A549 (cell line): ENCODE measurements around the gene PKDCC. TPM values are rescaled to one million over a fixed set of nuclear protein-coding genes. Genes with fewer than 3 reads are reported as not detected.

Experiments
- ATAC-seq, 2 experiments: fragments of 200-7000 bp in 1 of 2; fragments of >200 bp in 1 of 2; cut with Nextera tagmentation in 1 of 2; cut with Tn5 transposase in 1 of 2; 3 replicates each; pipeline versions ENCODE4 v1.8.0 to v1.9.1; 2018 to 2020; ENCODE audit warnings: mild to moderate bottlenecking in 1 of 2, moderate library complexity in 1 of 2
- CTCF ChIA-PET: fragments of 300-600 bp; sonication (Branson Sonifier 250); formaldehyde crosslinking; extraction: SDS; loops from one replicate; lab custom pipeline; 2021; ENCODE audit warnings: antibody characterized with exemption, inconsistent platforms; lab: Yijun Ruan, JAX
- POLR2A ChIA-PET: fragments of 350-600 bp; formaldehyde crosslinking; extraction: SDS; loops from one replicate; lab custom pipeline; 2021; ENCODE audit warnings: antibody characterized with exemption, inconsistent platforms; lab: Yijun Ruan, JAX
- DNase-seq, 2 experiments: peaks; one replicate each; pipeline versions ENCODE4 v3.0.0 to v3.0.0-alpha.2; 2011 to 2016; ENCODE audit warnings: low read depth in 1 of 2, low spot score in 1 of 2
- FAIRE-seq: peaks from 2 replicates; lab custom pipeline; 2011; peaks lifted over from hg19 to GRCh38; lab: Jason Lieb, UNC
- H3K27ac ChIP-seq, 2 experiments: fragments of >200 bp; sonication (Bioruptor Twin); formaldehyde crosslinking; 3 replicates each; pipeline ENCODE4 v1.5.1; 2016 to 2017
- H3K4me1 ChIP-seq: fragments of >200 bp; sonication (Bioruptor Twin); formaldehyde crosslinking; 3 replicates; pipeline ENCODE4 v1.6.1; 2016
- H3K4me2 ChIP-seq: fragments of >200 bp; sonication (Bioruptor Twin); formaldehyde crosslinking; 3 replicates; pipeline ENCODE4 v1.6.1; 2016
- H3K4me3 ChIP-seq: fragments of >200 bp; sonication (Bioruptor Twin); formaldehyde crosslinking; 3 replicates; pipeline ENCODE4 v1.5.1; 2016
- H3K9me3 ChIP-seq: fragments of >200 bp; sonication (Bioruptor Twin); formaldehyde crosslinking; 3 replicates; pipeline ENCODE4 v1.6.1; 2016
- BCL3 ChIP-seq: fragments of >200 bp; sonication (Bioruptor Twin); formaldehyde crosslinking; IDR thresholded peaks from 3 replicates; pipeline ENCODE4 v1.6.1; 2016
- CBX2 ChIP-seq: fragments of 200-600 bp; sonication (generic); IDR thresholded peaks from 2 replicates; pipeline ENCODE4 v1.6.1; 2016; ENCODE audit warnings: low read depth, mild to moderate bottlenecking, borderline replicate concordance
- CBX8 ChIP-seq: fragments of 200-600 bp; sonication (generic); IDR thresholded peaks from 2 replicates; pipeline ENCODE4 v1.6.1; 2016
- CEBPB ChIP-seq, 2 experiments: fragments of >200 bp in 1 of 2; sonication (Bioruptor Twin) in 1 of 2; formaldehyde crosslinking in 1 of 2; IDR thresholded peaks; 2 replicates each; pipeline ENCODE4 v1.6.1; 2012 to 2016
- E2F6 ChIP-seq: IDR thresholded peaks from 2 replicates; pipeline ENCODE4 v1.6.1; 2012; ENCODE audit warnings: low read depth, borderline replicate concordance
- ELK1 ChIP-seq: fragments of 150-350 bp; IDR thresholded peaks from 2 replicates; pipeline ENCODE4 v1.6.1; 2014; ENCODE audit warnings: low read depth, mild to moderate bottlenecking, low read length
- HEYL ChIP-seq: fragments of 250-450 bp; sonication (Bioruptor Pico); IDR thresholded peaks from 2 replicates; pipeline ENCODE4 v1.8.0; 2021; ENCODE audit warnings: mild to moderate bottlenecking, moderate library complexity
- HOXB5 ChIP-seq: fragments of 250-450 bp; sonication (Bioruptor Pico); IDR thresholded peaks from 2 replicates; pipeline ENCODE4 v1.5.0; 2020; ENCODE audit warnings: mild to moderate bottlenecking, moderate library complexity
- JUN ChIP-seq, 2 experiments: fragments of >200 bp; sonication (Bioruptor Twin); formaldehyde crosslinking; IDR thresholded peaks; 2 replicates in 1 of 2; 3 replicates in 1 of 2; pipeline ENCODE4 v1.6.1; 2016 to 2017
- KDM1A ChIP-seq: fragments of 200-600 bp; sonication (generic); IDR thresholded peaks from 2 replicates; pipeline ENCODE4 v1.6.1; 2016; ENCODE audit warnings: low read depth, mild to moderate bottlenecking
- KDM5A ChIP-seq: fragments of 200-600 bp; sonication (generic); IDR thresholded peaks from 2 replicates; pipeline ENCODE4 v1.6.1; 2016; ENCODE audit warnings: antibody characterized with exemption, mild to moderate bottlenecking
- MAFK ChIP-seq: fragments of 450-650 bp; IDR thresholded peaks from 2 replicates; pipeline ENCODE4 v1.6.1; 2014; ENCODE audit not compliant: partially characterized antibody
- NFE2L2 ChIP-seq: fragments of 150-350 bp; conservative IDR thresholded peaks from 2 replicates; pipeline ENCODE4 v1.6.1; 2014; ENCODE audit warnings: low read length
- NR3C1 ChIP-seq: fragments of >200 bp; sonication (Bioruptor Twin); formaldehyde crosslinking; IDR thresholded peaks from 3 replicates; pipeline ENCODE4 v1.6.1; 2017
- POLR2A ChIP-seq: IDR thresholded peaks from 2 replicates; pipeline ENCODE4 v1.6.1; 2012; ENCODE audit warnings: mild to moderate bottlenecking, low read length
- POLR2AphosphoS2 ChIP-seq: conservative IDR thresholded peaks from 2 replicates; pipeline ENCODE4 v1.6.1; 2012; ENCODE audit warnings: low read length, improper control_type of control experiment, inconsistent platforms
- RCOR1 ChIP-seq: fragments of 150-350 bp; IDR thresholded peaks from 2 replicates; pipeline ENCODE4 v1.6.1; 2014; ENCODE audit warnings: antibody characterized with exemption, low read length, low read depth
- TP53 ChIP-seq: fragments of 250-450 bp; sonication (Bioruptor Pico); IDR thresholded peaks from 2 replicates; pipeline ENCODE4 v1.5.0; 2021; ENCODE audit warnings: mild to moderate bottlenecking, moderate library complexity
- ZFP36 ChIP-seq: fragments of 450-650 bp; IDR thresholded peaks from 2 replicates; pipeline ENCODE4 v1.6.1; 2014; ENCODE audit warnings: borderline replicate concordance; ENCODE audit not compliant: partially characterized antibody
- ZNF302 ChIP-seq: fragments of 250-450 bp; sonication (Bioruptor Pico); IDR thresholded peaks from 2 replicates; pipeline ENCODE4 v1.9.0; 2021; ENCODE audit warnings: inconsistent platforms, mild to moderate bottlenecking, moderate library complexity
- WGBS: methylation state at CpG from one replicate; pipeline ENCODE4 v1.1.6; 2017; ENCODE audit errors: missing lambda C conversion rate; 5-methylcytosine and 5-hydroxymethylcytosine counted together
- polyA plus RNA-seq, 4 experiments: library from polyadenylated mRNA; depleted of rRNA in 3 of 4; stranded (reverse); fragments of >200 nt; fragmentation: RNase III in 1 of 4; extraction: RNeasy Plus Mini Kit Qiagen cat#74134 plus additional on column Dnase treatment in 1 of 4; gene quantifications; 2 replicates in 3 of 4; 3 replicates in 1 of 4; pipeline ENCODE4 v1.2.3, GENCODE V29; 2011 to 2017

The PKDCC gene
- polyA plus RNA-seq, 2 of the 4 experiments (the other 2 are of a cell fraction) = 30.0 to 64.5 TPM

- Histone ChIP-seq H3K4me3 (no peak overlapping the region), H3K4me1 (peaks cover 21% of the 10 kb centered on the region), H3K27ac (peak overlapping the region in 1 of 2 experiments; percentile 6; a peak in 1 of 6 replicates), H3K9me3 (0 out of 3 replicates have a peak, but pooled peaks cover 5% of the 10 kb centered on the region), H3K4me2 (no peak overlapping the region)
- CTCF ChIA-PET = interaction anchor here (0.7 to 3.3 kb wide), 9 partner anchors 12 to 246 kb away, joined by 3 to 16 read pairs (median 3); no protein-coding TSS in a partner anchor
- WGBS = 90% methylated on average over 6 of the region's 6 CpGs
- POLR2A ChIA-PET = no interaction called here
- DNase-seq = no peak
- no peak for FAIRE-seq
- no peak for ATAC-seq
- TF ChIP-seq BCL3 = no peak
- TF ChIP-seq NR3C1 = no peak
- TF ChIP-seq POLR2A = no peak
These were observed 51.8 kb downstream of the PKDCC start for GRCh38 chr2:42099438-42100173.

- ChIA-PET CTCF (interaction anchor here (0.7 to 3.3 kb wide), 8 partner anchors 10 to 260 kb away, joined by 3 to 16 read pairs (median 3); no protein-coding TSS in a partner anchor), POLR2A (no interaction called here)
- TF ChIP-seq NFE2L2 (no peak), CBX2 (no peak), JUN (IDR thresholded peaks at IDR 0.05) (no peak), HEYL (CRISPR knock-in tag) (no peak), CEBPB (IDR thresholded peaks at IDR 0.05) (no peak), ZFP36 (no peak), POLR2A (no peak), KDM5A (no peak), BCL3 (no peak), ZNF302 (CRISPR knock-in tag) (no peak), RCOR1 (no peak), NR3C1 (no peak), ELK1 (no peak), HOXB5 (CRISPR knock-in tag) (no peak), POLR2AphosphoS2 (no peak), E2F6 (no peak), KDM1A (no peak), TP53 (CRISPR knock-in tag) (no peak), MAFK (no peak), CBX8 (no peak)
- DNase-seq (no peak), ATAC-seq (no peak), FAIRE-seq (no peak)
- H3K4me2 ChIP-seq = peak overlapping the region; percentile 52
- peaks cover 19% of the 10 kb centered on the region for H3K4me1 ChIP-seq
- 92% methylated on average over 19 of the region's 20 CpGs for WGBS
- peak overlapping the region; percentile 41 to 71; a peak in 4 of 6 replicates for H3K27ac ChIP-seq
- H3K4me3 ChIP-seq = no peak overlapping the region
- H3K9me3 ChIP-seq = 0 out of 3 replicates have a peak, but pooled peaks cover 5% of the 10 kb centered on the region
These were observed 52.9 kb downstream of the PKDCC start for GRCh38 chr2:42100683-42101205.
